ENCODE measurements around the gene ENTPD7. TPM values are rescaled to one million over a fixed set of nuclear protein-coding genes. Genes with fewer than 3 reads are reported as not detected.

The ENTPD7 gene
- total and polyA plus RNA-seq, 12 donors = 1.2 to 38.7 (median 10.9) TPM

- H3K27me3 ChIP-seq = no peaks in the 10 kb centered on the region
- no peaks in the 10 kb centered on the region for H3K36me3 ChIP-seq (replicated peaks in 1 of 2)
- intact Hi-C loops (cut with DNase I) = loop anchor here (10.0 kb wide), 1 partner anchor 85 kb away; no protein-coding TSS in a partner anchor
- TF ChIP-seq CTCF (IDR thresholded peaks at IDR 0.05) = no peak
- H3K4me3 ChIP-seq = no peak overlapping the region
- WGBS, 4 donors = 59 to 96% (median 64%) methylated on average over 2 to 3 of the region's 3 CpGs
- no peak overlapping the region for H3K27ac ChIP-seq
- no peak for DNase-seq
- no peaks in the 10 kb centered on the region for H3K9me3 ChIP-seq (replicated peaks in 1 of 3)
- H3K4me1 ChIP-seq (replicated peaks in 1 of 2) = peaks cover 11 to 26% of the 10 kb centered on the region in 2 donors
These were observed 29.7 kb upstream of the ENTPD7 start for GRCh38 chr10:99629625-99629978.

- Histone ChIP-seq H3K36me3 (replicated peaks in 1 of 2) (no peaks in the 10 kb centered on the region), H3K4me3 (no peak overlapping the region), H3K4me1 (replicated peaks in 1 of 2) (peaks cover 11 to 26% of the 10 kb centered on the region in 2 donors), H3K27me3 (no peaks in the 10 kb centered on the region), H3K9me3 (replicated peaks in 1 of 3) (no peaks in the 10 kb centered on the region), H3K27ac (peak overlapping the region; percentile 58 to 86 (median 82))
- 22 to 34% (median 27%) methylated on average over 2 of the region's 2 CpGs for whole genome bisulfite sequencing, 4 donors
- no peak for TF ChIP-seq POLR2A (IDR thresholded peaks at IDR 0.05)
- peak in 5 of 6 experiments; percentile 34 to 58 (median 47) for TF ChIP-seq CTCF (IDR thresholded peaks at IDR 0.05)
- peak; percentile 46 to 85 (median 61) for DNase-seq
- intact Hi-C loops (cut with DNase I) = no loop called here
These were observed 28.9 kb upstream of the ENTPD7 start for GRCh38 chr10:99630433-99630832.

- H3K4me3 ChIP-seq = no peak overlapping the region
- peak overlapping the region; percentile 58 to 86 (median 82) for H3K27ac ChIP-seq
- no peaks in the 10 kb centered on the region for H3K36me3 ChIP-seq (replicated peaks in 1 of 2)
- no peaks in the 10 kb centered on the region for H3K27me3 ChIP-seq
- H3K9me3 ChIP-seq (replicated peaks in 1 of 3) = no peaks in the 10 kb centered on the region
- peak in 1 of 2 donors; percentile 43 for TF ChIP-seq POLR2A (IDR thresholded peaks at IDR 0.05)
- TF ChIP-seq CTCF (IDR thresholded peaks at IDR 0.05) = no peak
- DNase-seq = peak in 2 of 7 donors; percentile 20 to 35
- intact Hi-C loops (cut with DNase I) = no loop called here
- H3K4me1 ChIP-seq (replicated peaks in 1 of 2) = peaks cover 11 to 26% of the 10 kb centered on the region in 2 donors
These were observed 28.3 kb upstream of the ENTPD7 start for GRCh38 chr10:99630991-99631390.

GRCh38 chr10:99631496-99631895 is 27.8 kb upstream of the ENTPD7 start:
- DNase-seq = no peak
- intact Hi-C loops (cut with DNase I) = no loop called here
- TF ChIP-seq CTCF (IDR thresholded peaks at IDR 0.05) (no peak), POLR2A (IDR thresholded peaks at IDR 0.05) (no peak)
- H3K4me3 ChIP-seq = no peak overlapping the region
- H3K36me3 ChIP-seq (replicated peaks in 1 of 2) = no peaks in the 10 kb centered on the region
- WGBS, 4 donors = 73 to 88% (median 81%) methylated on average over 3 of the region's 3 CpGs
- peaks cover 11 to 26% of the 10 kb centered on the region in 2 donors for H3K4me1 ChIP-seq (replicated peaks in 1 of 2)
- peak overlapping the region in 4 of 5 donors; percentile 28 to 82 (median 65) for H3K27ac ChIP-seq
- no peaks in the 10 kb centered on the region for H3K9me3 ChIP-seq (replicated peaks in 1 of 3)
- no peaks in the 10 kb centered on the region for H3K27me3 ChIP-seq
